Stimulated activated CD8-positive, alpha-beta memory T cell treated with anti-CD3 and anti-CD28 coated beads, Interleukin-12 subunit alpha, Interleukin-12 subunit beta, amount 100 ng/mL, for 4 hours (primary cell): Measurements from ENCODE around the gene KDM4C.
"Not testable (repeated sequence)": the region's sequence is repeated elsewhere in the genome, so short reads cannot be mapped to it uniquely, and the experiment has no call there.

Source experiments
- DNase-seq: peaks from one replicate; pipeline ENCODE4 v3.0.0-alpha.2; 2020; ENCODE audit warnings: low read depth

The KDM4C gene

DNA sequence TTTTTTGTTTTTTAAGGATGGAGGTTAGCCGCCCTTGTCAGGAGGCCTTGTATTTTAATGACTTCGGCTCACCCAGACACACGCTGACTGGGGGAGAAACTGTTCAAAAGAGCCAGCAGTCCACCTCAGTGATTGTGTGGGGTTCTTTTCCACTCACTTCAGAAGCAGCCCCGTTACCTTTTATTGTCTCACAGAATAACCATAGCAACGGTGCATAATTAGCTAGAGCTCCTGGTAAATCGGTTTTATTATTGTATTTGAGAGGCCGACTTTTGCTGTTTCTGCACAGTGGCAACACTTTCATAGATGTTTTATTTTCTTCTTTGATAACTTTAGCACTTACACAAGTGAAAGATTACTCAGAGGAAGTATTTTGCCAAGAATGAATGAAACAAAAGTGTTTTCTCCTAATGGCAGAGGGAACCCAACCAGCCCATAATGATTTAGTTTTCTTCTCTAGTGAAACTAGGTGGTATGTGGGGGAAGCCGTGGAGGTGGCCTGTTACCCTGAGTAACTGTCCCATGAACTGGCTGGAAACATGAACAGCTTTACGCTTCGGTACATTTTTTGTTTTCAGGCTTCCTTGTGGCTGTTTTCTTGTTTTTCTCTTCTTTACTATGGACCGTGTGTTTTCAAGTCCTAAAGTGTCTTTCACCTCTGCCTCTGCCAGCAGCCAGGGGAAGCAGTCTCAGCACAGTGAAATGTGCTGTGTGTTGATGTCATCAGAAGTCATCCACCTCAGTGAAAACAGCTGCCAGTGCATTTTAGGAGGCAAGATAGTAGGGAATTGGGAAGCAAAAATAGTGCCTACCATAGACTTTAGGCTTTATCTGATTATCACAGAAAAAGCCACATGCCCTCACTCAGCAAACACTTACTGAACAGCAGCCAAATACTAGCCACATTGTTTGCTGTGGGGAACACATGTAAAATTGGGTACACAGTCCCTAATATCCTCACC, 414.7 kb downstream of the KDM4C start:
- no peak for DNase-seq

DNA sequence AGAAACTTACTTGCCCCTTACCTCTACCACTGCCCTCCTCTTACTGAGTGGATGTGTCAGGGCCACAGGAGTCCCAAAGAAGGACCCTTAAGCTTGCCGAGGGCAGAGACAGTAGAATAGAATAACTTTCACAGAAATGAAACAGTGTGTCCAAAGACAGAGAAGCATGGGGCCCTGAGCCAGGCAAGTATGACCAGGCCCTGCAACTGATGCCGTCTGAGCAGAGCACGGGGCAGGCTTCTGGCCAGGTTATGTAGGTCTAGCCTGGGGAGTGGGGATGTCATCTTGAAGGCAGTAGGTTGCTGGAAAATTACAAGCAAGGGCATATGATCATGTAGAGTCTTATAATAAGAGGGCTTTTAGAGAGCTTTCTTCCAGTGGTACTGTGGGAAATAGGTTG, 415.4 kb downstream of the KDM4C start:
- DNase-seq = no peak

DNA sequence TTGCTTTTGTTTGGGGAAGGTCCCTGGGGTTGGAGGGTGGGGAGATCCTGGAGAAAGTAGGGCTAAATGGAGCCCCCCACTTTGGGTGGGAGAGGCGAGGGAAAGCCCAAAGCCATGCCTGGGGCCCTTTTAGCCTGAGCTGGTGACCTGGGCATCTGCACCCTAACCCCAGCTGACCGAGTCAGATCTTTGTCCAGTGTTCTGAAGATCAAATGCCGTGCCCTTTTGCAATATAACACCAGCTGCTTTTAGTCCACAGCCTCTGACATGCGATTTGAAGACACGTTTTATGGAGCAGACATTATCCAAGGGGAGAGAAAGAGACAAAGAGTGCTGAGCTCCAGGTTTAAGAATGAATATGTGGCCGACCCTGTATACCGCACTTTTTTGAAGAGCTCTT, 416.5 kb downstream of the KDM4C start:
- DNase-seq = no peak

DNA sequence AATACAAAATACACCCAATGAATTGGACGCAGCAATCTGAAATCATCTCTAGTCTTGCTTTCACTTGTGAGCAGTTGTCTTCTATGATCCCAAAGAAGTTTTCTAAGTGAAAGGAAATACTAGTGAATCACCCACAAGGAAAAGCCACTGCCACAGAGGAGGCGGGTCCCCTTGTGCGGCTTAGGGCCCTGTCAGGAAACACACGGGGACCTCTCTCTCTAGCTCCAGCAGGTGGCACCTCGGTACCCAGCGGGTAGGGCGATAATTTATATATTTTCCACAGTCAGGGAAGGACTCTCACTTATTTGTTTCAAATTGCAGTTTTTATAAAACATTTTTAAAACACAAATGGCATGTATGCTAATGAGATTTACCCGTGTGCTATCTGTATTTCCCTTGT, 417.1 kb downstream of the KDM4C start:
- no peak for DNase-seq

DNA sequence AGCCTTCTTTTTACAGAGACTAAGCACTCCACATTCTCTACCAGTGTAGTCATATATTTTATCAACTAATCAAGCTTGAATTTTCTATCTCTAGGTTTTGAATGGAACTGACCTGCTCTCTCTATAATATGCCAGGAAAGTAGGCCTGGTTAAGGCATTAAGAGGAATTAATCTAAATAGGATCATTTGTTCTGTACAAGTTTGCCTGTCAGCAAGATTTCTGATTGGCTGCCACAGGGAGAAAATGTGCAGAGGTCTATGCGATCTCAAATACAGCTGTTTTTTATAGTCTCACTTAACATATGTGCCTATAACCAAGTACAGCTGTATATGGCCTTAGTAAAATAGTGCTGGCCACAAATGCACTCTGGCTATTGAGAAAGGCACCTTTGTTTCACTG, 418.8 kb downstream of the KDM4C start:
- no peak for DNase-seq

DNA sequence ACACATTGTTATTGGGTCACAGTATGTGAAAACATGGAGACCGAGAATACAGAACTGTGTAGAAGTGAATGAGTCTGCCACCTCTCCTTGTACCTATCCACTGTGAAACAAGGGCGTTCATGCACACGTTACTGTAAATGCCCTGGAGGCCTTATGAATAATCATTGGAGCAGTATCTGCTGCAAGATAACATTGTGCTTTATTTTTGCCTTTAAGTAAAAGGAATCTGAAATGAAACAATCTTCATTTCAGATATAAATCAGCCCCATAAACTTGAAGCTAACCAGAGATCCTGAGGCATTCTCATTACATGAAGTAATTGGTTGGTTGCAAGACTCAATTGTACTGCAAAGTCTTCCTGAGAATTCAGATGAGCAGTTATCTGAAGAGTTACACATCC, 419.6 kb downstream of the KDM4C start:
- no peak for DNase-seq

DNA sequence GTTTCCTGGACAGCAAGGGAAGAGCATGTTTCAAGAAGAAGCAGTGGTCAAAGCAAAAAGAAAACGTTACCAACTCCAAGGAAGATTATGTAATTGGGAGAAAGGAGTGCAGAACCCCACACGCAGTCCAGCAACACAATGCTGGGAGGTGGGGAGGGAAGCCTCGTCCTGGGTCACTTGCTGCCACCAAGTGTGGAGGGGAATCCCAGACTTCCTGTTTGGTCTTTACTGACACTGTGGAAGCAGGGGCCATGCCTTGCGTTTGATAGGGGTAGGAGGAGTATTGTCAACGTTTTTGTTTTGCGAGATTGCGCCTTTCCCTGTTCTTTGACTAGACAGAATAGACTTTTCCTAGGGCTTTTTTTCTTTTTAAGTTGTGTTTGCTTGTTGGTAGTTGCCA, 421.0 kb downstream of the KDM4C start:
- no peak for DNase-seq

DNA sequence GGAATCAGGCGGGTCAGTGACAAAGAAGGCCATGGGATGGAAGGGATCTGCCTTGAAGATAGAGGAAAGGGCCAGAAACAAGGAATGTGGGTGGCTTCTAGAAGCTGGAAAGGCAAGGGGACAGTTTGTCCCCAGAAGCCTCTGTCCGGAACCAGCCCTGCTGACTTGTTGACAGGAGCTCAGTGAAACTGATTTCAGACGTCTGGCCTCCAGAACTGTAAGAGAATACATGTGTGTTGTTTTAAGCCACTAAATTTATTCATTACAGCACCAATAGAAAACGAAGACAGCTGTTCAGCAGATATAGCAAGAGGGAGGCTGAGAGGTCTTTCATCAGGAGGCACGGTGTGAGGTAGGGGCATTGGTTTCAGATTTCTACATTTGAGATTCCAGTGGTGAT, 422.5 kb downstream of the KDM4C start:
- no peak for DNase-seq

DNA sequence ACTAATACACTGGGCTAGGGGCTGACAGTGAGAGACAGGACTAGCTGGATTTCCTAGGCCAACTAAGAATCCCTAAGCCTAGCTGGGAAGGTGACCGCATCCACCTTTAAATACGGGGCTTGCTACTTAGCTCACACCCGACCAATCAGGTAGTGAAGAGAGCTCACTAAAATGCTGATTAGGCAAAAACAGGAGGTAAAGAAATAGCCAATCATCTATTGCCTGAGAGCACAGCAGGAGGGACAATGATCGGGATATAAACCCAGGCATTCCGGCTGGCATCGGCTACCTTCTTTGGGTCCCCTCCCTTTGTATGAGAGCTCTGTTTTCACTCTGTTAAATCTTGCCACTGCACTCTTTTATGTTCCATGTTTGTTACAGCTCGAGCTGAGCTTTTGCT, 425.4 kb downstream of the KDM4C start:
- DNase-seq = not testable (repeated sequence)

DNA sequence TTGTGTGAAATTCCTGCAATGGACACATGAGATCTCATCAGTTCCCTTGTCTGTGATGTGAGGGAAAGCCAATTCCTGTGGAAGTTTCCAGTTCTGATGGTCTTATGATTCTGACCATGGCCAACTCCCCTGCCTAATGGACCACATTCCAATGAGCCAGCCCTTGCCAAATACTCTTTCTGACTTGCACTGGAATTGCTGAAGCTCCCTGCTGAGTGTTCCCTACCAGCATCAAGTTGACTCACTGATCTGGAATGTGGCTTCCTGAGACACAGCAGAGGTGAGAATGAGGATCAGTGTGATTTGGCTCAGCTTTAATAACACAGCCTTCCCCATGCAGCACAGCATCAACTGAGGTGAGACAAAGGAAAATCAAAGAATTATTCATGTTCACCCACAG, 427.8 kb downstream of the KDM4C start:
- DNase-seq = no peak

DNA sequence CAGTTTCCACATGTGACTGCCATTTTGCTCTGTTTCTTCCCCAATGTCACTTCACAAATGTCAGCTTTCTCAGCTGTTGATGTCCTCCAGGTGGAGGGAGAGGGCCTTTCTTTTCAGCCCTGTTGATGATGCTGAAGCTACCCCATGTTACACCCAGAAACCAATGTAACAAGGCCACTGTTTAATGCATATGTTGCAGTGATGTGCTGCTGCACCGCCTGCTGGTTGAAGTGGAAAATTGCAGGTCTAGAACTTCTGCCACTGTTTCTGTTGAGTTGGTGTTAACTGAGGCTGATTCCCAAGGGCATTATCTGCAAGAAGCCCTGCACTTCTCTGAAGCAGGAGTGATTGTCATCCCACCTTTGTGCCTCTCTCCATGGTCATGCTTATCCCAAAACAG, 428.4 kb downstream of the KDM4C start:
- no peak for DNase-seq

DNA sequence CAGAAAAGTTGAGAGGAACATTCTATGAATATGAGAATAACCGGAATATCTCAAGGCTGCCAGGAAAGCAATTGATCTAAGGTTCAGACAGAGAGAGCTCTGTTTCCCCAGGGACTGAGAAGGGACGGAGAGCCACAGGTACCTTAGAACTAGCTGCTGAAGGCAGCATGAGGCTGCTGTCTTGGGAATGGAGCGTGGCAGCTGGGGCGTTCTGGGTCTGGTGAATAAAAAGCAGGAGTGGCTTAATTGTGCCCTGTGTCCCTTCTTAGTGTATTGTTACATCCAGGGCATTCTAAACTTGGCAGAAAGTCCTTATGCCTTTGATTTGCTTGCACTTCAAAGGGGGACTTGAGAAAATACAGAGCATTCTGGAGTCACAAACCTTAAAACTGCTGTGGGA, 434.5 kb downstream of the KDM4C start:
- no peak for DNase-seq

DNA sequence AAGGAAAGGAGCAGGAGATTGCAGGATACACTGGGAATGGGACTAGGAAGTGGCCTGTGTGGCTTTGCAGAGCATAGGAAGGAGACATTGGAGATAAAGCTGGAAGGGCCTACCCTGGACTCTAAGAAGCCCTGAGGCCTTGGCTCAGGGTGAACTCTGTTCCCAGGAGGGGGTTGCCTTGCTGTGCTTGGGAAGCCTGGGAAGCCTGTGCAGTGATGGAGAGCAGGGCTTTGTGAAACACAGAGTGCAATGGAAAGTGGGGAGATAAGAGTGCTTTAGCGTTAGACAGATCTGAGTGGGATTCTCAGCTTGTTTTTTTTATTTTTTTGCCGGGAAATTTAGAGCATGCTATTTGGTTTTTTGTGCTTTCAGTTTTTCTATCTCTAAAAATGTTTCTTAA, 437.8 kb downstream of the KDM4C start:
- DNase-seq = no peak

DNA sequence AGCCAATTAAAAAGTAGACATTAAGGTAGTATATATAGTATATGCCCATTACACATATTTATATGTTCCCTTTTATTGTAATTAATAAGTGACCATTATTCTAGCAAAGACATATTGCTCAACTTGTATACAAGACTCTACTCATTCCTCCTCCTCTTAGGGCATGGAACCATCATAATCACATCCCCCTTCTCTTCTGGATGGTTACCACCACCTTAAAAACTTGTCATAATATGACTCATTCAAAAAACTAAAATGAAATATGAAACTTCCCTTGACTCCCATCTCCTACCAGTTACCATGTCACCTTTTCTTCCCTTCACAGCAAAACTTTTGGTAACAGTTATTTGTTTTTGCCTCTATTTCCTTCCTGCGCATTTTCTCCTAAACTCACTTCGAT, 438.7 kb downstream of the KDM4C start:
- DNase-seq = no peak

DNA sequence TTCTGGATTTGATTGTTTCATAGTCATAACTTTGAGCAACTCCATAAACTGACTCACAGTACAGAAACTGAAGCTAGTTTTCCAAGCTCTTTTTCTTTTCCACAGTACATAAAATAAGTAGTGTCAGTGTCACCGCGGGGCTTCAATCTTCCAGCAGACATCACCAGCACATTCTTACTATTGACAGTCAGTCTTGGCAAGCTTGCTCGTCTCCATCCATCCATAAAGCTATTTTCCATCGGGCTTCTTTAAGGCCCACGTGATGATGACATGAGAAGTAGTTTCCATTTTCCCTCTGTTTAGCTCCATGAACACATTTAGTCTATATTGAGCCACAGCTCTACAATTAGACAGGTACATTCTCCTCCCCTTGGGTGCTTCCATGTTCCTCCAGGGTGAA, 443.4 kb downstream of the KDM4C start:
- DNase-seq = no peak

DNA sequence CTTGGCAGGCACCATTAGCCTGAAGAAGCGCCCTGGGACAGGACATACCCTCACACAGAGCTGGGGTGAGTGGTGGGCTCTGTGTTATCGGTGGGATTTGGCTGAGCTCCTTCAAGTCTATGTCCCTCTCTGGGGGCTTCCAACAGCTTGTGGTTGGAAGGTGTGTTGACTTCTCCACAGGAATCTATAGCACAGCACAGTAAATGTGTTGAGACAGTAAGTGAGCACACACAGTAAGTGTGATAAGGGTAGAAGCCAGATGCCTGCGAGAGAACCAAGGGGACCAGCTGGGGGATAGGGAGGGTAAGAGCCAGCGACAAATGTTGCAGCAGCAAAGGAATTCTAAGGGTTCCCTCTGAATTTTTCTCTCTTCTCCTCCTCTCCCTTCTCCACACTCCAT, 448.0 kb downstream of the KDM4C start:
- DNase-seq = no peak

DNA sequence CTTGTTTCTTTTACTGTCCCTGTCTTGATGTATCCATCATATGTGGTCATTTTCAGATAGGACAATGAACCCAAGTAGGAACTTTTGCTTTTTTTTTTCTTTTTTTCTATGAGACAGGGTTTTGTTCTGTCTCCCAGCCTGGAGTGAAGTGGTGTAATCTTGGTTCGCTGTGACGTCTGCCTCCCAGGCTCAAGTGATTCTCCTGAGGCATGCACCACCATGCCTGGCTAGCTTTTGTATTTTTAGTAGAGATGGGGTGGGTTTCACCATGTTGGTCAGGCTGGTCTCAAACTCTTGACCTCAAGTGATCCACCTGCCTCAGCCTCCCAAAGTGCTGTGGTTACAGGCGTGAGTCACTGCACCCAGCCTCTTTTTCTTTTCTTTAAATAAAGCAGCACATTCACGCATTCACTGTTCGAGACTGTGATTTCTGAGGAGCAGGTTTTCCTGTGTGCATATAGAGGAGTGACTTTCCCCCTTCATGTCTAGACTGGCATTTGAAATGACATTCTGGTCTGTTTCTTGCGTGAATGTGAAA, 448.5 kb downstream of the KDM4C start:
- no peak for DNase-seq

DNA sequence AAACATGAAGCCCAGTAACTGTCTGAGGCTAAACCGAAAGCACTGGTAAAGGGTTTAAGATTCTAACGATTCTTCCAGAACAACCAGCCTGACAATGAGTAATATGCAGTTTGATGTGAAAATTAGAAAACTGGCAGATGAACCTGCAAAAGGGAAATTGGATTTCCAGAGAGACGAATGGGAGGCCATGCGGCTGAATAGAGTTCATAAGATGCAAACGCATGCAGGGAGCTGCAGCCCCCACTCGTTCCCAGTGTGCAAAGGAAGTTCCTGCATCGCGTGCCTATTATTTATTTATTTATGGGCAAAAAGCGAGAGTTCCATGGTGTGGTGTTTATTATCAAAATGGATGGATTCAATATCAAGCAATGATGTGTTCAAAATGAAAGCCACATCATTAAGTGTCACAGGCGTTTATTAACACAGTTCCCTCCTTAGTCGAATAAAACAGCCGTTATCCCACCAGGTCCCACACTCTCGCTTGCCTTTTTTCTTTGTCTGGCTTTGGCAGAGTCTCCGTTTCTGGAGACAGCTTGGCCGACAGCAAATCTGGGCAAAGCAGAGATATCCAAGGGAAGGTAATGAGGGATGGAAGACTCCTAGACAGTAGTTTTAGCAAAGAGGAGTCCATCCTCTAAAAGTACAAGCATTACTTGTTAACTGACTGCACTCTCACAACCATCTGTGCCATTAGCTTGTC, 451.4 kb downstream of the KDM4C start:
- no peak for DNase-seq

DNA sequence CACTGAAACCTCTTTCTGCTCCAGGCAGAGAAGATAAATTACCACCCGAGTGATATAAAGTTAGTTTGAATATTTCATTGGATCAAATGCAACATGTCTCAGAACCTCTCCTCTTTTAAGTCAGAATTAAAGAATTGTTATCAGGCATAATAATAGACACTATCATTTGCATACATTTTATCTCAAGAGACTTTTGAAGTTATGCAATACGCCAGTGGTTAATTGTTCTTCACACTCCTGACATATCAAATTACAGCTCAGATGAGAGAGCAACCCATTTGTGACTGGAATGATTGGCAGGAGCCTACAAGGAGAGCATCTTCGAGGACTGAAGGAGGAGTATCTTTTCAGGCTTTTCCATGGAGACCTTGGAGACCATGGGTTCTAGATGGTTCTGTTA, 452.2 kb downstream of the KDM4C start:
- DNase-seq = no peak

DNA sequence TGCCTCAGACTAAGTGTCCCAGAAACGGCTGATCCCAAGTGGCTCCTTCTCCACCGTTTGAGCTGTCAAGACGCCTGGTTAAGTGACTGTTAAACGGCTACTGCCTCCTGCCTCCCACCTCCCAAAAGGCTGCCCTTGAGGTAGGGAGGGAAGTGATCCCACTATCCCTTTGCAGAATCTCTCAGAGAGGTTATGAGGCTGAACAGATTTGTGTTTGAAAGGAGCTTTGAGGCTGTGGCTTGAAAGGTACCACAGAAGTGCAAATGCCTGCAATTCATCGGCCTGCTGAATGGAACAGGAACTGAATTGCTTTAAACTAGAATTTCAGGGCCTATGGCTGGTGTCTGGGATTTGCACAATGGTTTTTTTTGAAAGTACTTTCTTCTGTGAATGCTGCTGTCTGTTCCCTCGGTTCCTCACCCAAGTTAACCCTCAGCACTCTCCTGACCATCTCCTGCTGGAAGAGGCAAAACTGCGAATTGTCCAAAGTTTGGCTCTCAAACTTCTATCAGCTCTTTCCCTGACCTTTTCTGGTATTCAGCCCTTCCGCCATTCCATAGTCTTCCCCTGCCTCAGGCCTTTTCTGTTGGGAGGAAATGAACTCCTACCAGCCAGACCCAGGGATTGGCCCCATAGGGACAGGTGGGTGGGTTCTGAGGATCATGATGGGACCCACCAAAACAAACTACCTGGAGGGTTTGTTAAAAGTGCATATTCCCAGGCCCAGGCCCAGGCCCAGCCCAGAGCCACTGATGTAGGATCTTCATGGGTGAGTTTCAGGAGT, 453.3 kb downstream of the KDM4C start:
- DNase-seq = no peak

DNA sequence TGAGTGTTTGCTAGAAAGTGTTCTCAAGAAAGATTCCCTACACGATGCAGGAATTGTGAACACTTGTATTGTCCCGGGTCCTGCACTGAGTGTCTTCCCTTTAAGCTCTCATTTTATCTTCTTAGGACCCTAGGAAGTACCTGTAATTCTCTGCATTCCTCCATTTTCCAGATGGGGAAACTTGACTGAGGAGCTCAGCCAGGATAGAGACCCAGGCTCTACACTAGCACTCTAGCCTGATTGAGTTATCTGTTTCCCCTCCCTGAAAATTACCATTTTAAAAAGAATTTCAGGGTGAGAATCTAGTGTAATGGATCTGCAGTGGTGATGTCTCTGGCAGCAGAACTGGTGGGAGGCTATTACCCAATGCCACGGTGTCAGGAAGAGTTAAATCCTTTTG, 453.9 kb downstream of the KDM4C start:
- DNase-seq = no peak

DNA sequence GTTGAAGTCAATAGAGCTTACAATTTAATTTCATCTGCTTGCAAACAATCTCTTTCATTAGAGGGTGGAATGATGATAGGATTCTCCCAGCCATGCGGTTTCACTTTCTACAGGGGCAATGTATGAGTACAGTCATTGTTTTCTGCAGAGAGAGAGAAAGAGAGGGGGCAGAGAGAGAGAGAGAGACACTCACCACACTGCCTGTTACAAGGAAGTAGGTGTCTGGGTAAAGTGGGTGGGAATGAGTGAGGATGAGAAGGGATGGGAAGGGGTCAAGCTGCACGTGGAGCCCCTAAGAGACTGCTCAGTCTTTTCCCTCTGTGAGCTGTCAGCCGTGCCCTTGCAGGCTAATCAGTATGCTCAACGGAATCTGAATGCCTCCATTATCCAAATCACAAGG, 454.3 kb downstream of the KDM4C start:
- DNase-seq = no peak
